Measurements from ENCODE around the gene COLEC12. TPM values are rescaled to one million over a fixed set of nuclear protein-coding genes. Genes with fewer than 3 reads are reported as not detected.

The COLEC12 gene
- total and polyA plus RNA-seq, 2 donors (not counting 3 experiments of a cell fraction or from before 2014, with no cell fraction given): 8.0 to 17.1 TPM

- no peak overlapping the region for H2AFZ ChIP-seq (ENCODE audit: low read depth, low read length)
- no peaks in the 10 kb centered on the region for H4K20me1 ChIP-seq (replicated peaks; ENCODE audit: control insufficient read depth, extremely low read depth, insufficient read depth, low read length)
- no peak for TF ChIP-seq MYC (IDR thresholded peaks at IDR 0.05; ENCODE audit: low read depth, low read length)
- TF ChIP-seq GATA2 (IDR thresholded peaks at IDR 0.05; ENCODE audit: insufficient read depth, insufficient read length, low read depth, low read length): no peak
- TF ChIP-seq MAX (IDR thresholded peaks at IDR 0.05; ENCODE audit: insufficient read depth, insufficient read length): no peak
- no peak for TF ChIP-seq CTCF (IDR thresholded peaks at IDR 0.05; ENCODE audit: extremely low read depth in 1 of 2, insufficient read depth in 1 of 2, low read depth in 1 of 2, low read length in 2 of 2)
- TF ChIP-seq POLR2A (IDR thresholded peaks at IDR 0.05; ENCODE audit: low read depth, low read length): no peak
- TF ChIP-seq EZH2 (IDR thresholded peaks at IDR 0.05; ENCODE audit: borderline replicate concordance, low read depth, low read length, severe bottlenecking): no peak
- no peak for TF ChIP-seq FOS (IDR thresholded peaks at IDR 0.05; ENCODE audit: borderline replicate concordance, insufficient read depth, low read length)
- no peak for TF ChIP-seq POLR2AphosphoS5 (IDR thresholded peaks at IDR 0.05; ENCODE audit: insufficient read depth, low read depth, low read length)
- TF ChIP-seq JUN (IDR thresholded peaks at IDR 0.05; ENCODE audit: borderline replicate concordance, insufficient read depth, insufficient read length, low read depth): no peak
- intact Hi-C loops (cut with micrococcal nuclease) (no loop called here), dilution Hi-C loops (cut with MboI; ENCODE audit: extremely low pct_ligation_motif_present, low sequenced_read_pairs) (no loop called here)
- H3K9me1 ChIP-seq (replicated peaks; ENCODE audit: control insufficient read depth, extremely low read depth, insufficient read depth, low read length): no peaks in the 10 kb centered on the region
- H3K27me3 ChIP-seq (ENCODE audit: control insufficient read depth in 2 of 2, insufficient read depth in 2 of 2, low read length in 2 of 2): no peaks in the 10 kb centered on the region
- no peaks in the 10 kb centered on the region for H3K79me2 ChIP-seq (ENCODE audit: control insufficient read depth, insufficient read depth, low read length)
- CTCF ChIA-PET: no interaction called here
- FAIRE-seq: no peak
- no peaks in the 10 kb centered on the region for H3K9me3 ChIP-seq (replicated peaks; ENCODE audit: control insufficient read depth, insufficient read depth, low read length)
- H3K4me3 ChIP-seq (replicated peaks in 1 of 3; ENCODE audit: insufficient read depth in 1 of 3, low read depth in 1 of 3, low read length in 3 of 3): no peak overlapping the region
- BruUV-seq (replicated peaks): no TSS peak
- H3K4me2 ChIP-seq (ENCODE audit: insufficient read depth, low read length): no peak overlapping the region
- H3K27ac ChIP-seq (ENCODE audit: insufficient read depth, low read depth, low read length): peak overlapping the region; percentile 37
- H3K4me1 ChIP-seq (ENCODE audit: control insufficient read depth, extremely low read depth, insufficient read depth, low read length): peaks cover 15% of the 10 kb centered on the region
- POLR2A ChIA-PET: no interaction called here
- H3K9ac ChIP-seq (replicated peaks; ENCODE audit: extremely low read depth, insufficient read depth, low read length): no peak overlapping the region
- H3K36me3 ChIP-seq (ENCODE audit: control insufficient read depth in 2 of 2, extremely low read depth in 1 of 2, insufficient read depth in 2 of 2, low read length in 2 of 2): no peaks in the 10 kb centered on the region
- peak; percentile 47 for DNase-seq (ENCODE audit: low read depth, low spot score)
Observed at GRCh38 chr18:394987-395362, 105.5 kb downstream of the COLEC12 start.
